Activated B cell treated with CpG ODN at 0.5 μM for 24 hours (primary cell): ENCODE data around the gene RCSD1. TPM values are rescaled to one million over a fixed set of nuclear protein-coding genes. Genes with fewer than 3 reads are reported as not detected.

ENCODE experiments used
- ATAC-seq: fragments of 200-7000 bp; cut with Tn5 transposase; one replicate; pipeline ENCODE4 v1.10.0; 2021; ENCODE audit warnings: low read depth, mild to moderate bottlenecking, moderate library complexity
- CTCF ChIA-PET: fragments of 350-600 bp; sonication (Branson Sonifier 250); formaldehyde crosslinking; loops from one replicate; lab custom pipeline; 2021; ENCODE audit warnings: antibody characterized with exemption; lab: Charles Lee
- POLR2A ChIA-PET: fragments of 350-600 bp; sonication (Branson Sonifier 250); formaldehyde crosslinking; loops from one replicate; lab custom pipeline; 2021; ENCODE audit warnings: antibody characterized with exemption; lab: Charles Lee
- DNase-seq: peaks from one replicate; pipeline ENCODE4 v3.0.0; 2022
- H3K27ac Mint-ChIP-seq: one replicate; pipeline ENCODE4 v1.8.0; 2020; ENCODE audit warnings: mixed read lengths
- H3K27me3 Mint-ChIP-seq: one replicate; pipeline ENCODE4 v1.8.0; 2021; ENCODE audit warnings: mixed read lengths
- H3K36me3 Mint-ChIP-seq: one replicate; pipeline ENCODE4 v1.8.0; 2021; ENCODE audit warnings: low read depth, mixed read lengths
- H3K4me1 Mint-ChIP-seq: one replicate; pipeline ENCODE4 v1.8.0; 2021; ENCODE audit warnings: mixed read lengths
- H3K4me3 Mint-ChIP-seq: one replicate; pipeline ENCODE4 v1.8.0; 2020; ENCODE audit warnings: mild to moderate bottlenecking, mixed read lengths
- H3K9me3 Mint-ChIP-seq: one replicate; pipeline ENCODE4 v1.8.0; 2020; ENCODE audit warnings: mixed read lengths
- intact Hi-C: fragments of 100-400 bp; cut with micrococcal nuclease; formaldehyde crosslinking; loops from one replicate; pipeline ENCODE4 v1.15.1; 2024
- total RNA-seq: library from RNA; stranded (reverse); gene quantifications from 2 replicates; pipeline ENCODE4 v1.2.3, GENCODE V29; 2022
- TF ChIP-seq, protein P1 (sequence below): fragments of 200-600 bp; IDR thresholded peaks from one replicate; pipeline ENCODE4 v1.8.0; 2022; ENCODE audit warnings: antibody characterized with exemption, mild to moderate bottlenecking

RCSD1 gene
- total RNA-seq, 1 donor from 2014 or later, result 185 TPM

DNA sequence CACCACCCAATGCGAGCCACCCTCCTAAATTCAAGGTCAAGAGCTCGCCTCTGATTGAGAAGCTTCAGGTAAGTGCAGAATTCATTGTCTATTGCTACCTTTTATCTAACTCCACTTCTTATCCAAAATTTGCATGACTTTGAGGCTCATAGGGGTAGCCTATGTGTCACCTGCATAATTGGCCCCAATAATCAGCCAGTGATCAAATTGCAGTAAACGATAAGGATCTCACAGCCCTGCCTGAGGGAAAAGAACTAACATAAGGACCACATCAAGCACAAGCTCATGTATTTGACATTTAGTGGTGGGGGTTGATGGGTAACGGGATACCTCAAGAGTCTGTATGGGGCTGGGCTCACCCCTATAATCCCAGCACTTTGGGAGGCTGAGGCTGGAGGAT lies 60.0 kb downstream of the RCSD1 start:
- ChIA-PET CTCF (interaction anchor here (3.6 kb wide), 1 partner anchor 89 kb away, joined by 19 read pairs; no protein-coding TSS in a partner anchor), POLR2A (no interaction called here)
- H3K9me3 Mint-ChIP-seq, result no peaks in the 10 kb centered on the region
- TF ChIP-seq, protein P1, sequence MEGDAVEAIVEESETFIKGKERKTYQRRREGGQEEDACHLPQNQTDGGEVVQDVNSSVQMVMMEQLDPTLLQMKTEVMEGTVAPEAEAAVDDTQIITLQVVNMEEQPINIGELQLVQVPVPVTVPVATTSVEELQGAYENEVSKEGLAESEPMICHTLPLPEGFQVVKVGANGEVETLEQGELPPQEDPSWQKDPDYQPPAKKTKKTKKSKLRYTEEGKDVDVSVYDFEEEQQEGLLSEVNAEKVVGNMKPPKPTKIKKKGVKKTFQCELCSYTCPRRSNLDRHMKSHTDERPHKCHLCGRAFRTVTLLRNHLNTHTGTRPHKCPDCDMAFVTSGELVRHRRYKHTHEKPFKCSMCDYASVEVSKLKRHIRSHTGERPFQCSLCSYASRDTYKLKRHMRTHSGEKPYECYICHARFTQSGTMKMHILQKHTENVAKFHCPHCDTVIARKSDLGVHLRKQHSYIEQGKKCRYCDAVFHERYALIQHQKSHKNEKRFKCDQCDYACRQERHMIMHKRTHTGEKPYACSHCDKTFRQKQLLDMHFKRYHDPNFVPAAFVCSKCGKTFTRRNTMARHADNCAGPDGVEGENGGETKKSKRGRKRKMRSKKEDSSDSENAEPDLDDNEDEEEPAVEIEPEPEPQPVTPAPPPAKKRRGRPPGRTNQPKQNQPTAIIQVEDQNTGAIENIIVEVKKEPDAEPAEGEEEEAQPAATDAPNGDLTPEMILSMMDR, result no peak
- H3K4me3 Mint-ChIP-seq, result no peak overlapping the region
- intact Hi-C loops, result no loop called here
- H3K27ac Mint-ChIP-seq, result peak overlapping the region; percentile 46
- ATAC-seq, result no peak
- H3K4me1 Mint-ChIP-seq, result peaks cover 42% of the 10 kb centered on the region
- peaks cover 94% of the 10 kb centered on the region for H3K36me3 Mint-ChIP-seq
- DNase-seq, result no peak
- H3K27me3 Mint-ChIP-seq, result no peaks in the 10 kb centered on the region

GRCh38 chr1:167693425-167694045 lies 63.5 kb downstream of the RCSD1 start:
- Mint-ChIP-seq H3K27ac (peak overlapping the region; percentile 27), H3K9me3 (no peaks in the 10 kb centered on the region), H3K4me3 (no peak overlapping the region), H3K36me3 (peaks cover 97% of the 10 kb centered on the region), H3K27me3 (no peaks in the 10 kb centered on the region), H3K4me1 (peaks cover 21% of the 10 kb centered on the region)
- ChIA-PET CTCF (interaction anchor here (0.8 to 3.1 kb wide), 2 partner anchors 93 to 104 kb away, joined by 3 to 13 read pairs; no protein-coding TSS in a partner anchor), POLR2A (interaction anchor here (0.5 to 0.6 kb wide), 2 partner anchors 23 to 110 kb away, joined by 3 to 10 read pairs; no protein-coding TSS in a partner anchor)
- ATAC-seq (no peak), DNase-seq (no peak)
- intact Hi-C loops, result no loop called here
- TF ChIP-seq, protein P1, result no peak

DNA sequence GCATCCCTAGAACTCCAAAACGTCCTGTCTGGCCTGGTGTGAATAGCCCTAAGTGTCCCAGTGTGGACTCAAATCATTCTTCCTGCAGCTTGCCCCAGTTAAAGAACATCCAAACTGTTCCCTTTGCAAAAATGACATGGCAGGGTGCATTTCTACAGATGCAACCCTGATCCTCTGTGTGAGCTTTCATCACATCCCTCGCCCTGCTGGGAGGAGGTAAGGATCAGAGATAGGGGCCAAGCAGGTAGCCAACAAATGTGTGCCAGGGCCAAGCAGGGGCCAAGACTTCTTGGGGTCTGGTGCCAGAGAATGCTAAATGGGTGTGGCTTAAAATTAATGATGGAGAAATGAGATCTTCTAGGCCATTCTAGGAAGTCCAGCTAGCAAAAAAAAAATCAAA lies 64.7 kb downstream of the RCSD1 start:
- TF ChIP-seq, protein P1, result no peak
- DNase-seq, result no peak
- Mint-ChIP-seq H3K27ac (no peak overlapping the region), H3K9me3 (no peaks in the 10 kb centered on the region), H3K36me3 (peaks cover 96% of the 10 kb centered on the region), H3K4me1 (peaks cover 21% of the 10 kb centered on the region), H3K4me3 (no peak overlapping the region), H3K27me3 (no peaks in the 10 kb centered on the region)
- ChIA-PET CTCF (interaction anchor here (0.8 to 3.1 kb wide), 2 partner anchors 94 to 105 kb away, joined by 3 to 13 read pairs; no protein-coding TSS in a partner anchor), POLR2A (interaction anchor here (0.6 to 1.4 kb wide), 2 partner anchors 12 to 273 kb away, joined by 3 to 5 read pairs; no protein-coding TSS in a partner anchor)
- intact Hi-C loops, result no loop called here
- ATAC-seq, result no peak

GRCh38 chr1:167695147-167695546 lies 65.1 kb downstream of the RCSD1 start:
- Mint-ChIP-seq H3K4me1 (peaks cover 22% of the 10 kb centered on the region), H3K27ac (no peak overlapping the region), H3K9me3 (no peaks in the 10 kb centered on the region), H3K4me3 (no peak overlapping the region), H3K36me3 (peaks cover 96% of the 10 kb centered on the region), H3K27me3 (no peaks in the 10 kb centered on the region)
- ATAC-seq (no peak), DNase-seq (no peak)
- ChIA-PET POLR2A (interaction anchor here (1.4 kb wide), 1 partner anchor 12 kb away, joined by 3 read pairs; no protein-coding TSS in a partner anchor), CTCF (interaction anchor here (3.1 kb wide), 1 partner anchor 95 kb away, joined by 13 read pairs; no protein-coding TSS in a partner anchor)
- TF ChIP-seq, protein P1, result no peak
- intact Hi-C loops, result no loop called here
